GF-D8 (cell line): ENCODE measurements around the gene CLEC6A.
A peak's percentile ranks its signal among the peaks of the same experiment; 100 is the strongest.
"Not testable (repeated sequence)": the region's sequence is repeated elsewhere in the genome, so short reads cannot be mapped to it uniquely, and the experiment has no call there.

Experiments
- DNase-seq: peaks from one replicate; lab custom pipeline; 2025; lab: John Stamatoyannopoulos, UW

Gene CLEC6A

GRCh38 chr12:8495671-8496070, 39.9 kb downstream of the CLEC6A start:
- not testable (repeated sequence) for DNase-seq

GRCh38 chr12:8496074-8496473, 40.3 kb downstream of the CLEC6A start:
- DNase-seq: not testable (repeated sequence)

GRCh38 chr12:8499616-8500015, 43.9 kb downstream of the CLEC6A start:
- no peak for DNase-seq

- peak; percentile 21 for DNase-seq
These were observed 46.0 kb downstream of the CLEC6A start for GRCh38 chr12:8501720-8502119.

GRCh38 chr12:8504351-8504750, 48.6 kb downstream of the CLEC6A start:
- no peak for DNase-seq

GRCh38 chr12:8507596-8507995, 51.8 kb downstream of the CLEC6A start:
- no peak for DNase-seq

GRCh38 chr12:8508223-8508622, 52.5 kb downstream of the CLEC6A start:
- no peak for DNase-seq

GRCh38 chr12:8508910-8509841, 53.4 kb downstream of the CLEC6A start:
- DNase-seq: no peak

- DNase-seq: no peak
These were observed 57.5 kb downstream of the CLEC6A start, which contains the start of gene CLEC4D for GRCh38 chr12:8513256-8513655. CLEC4D (plus strand) TSS chr12:8513503; CDS start chr12:8513733, 230 bp downstream.

GRCh38 chr12:8517971-8518370, 62.2 kb downstream of the CLEC6A start:
- DNase-seq: no peak

GRCh38 chr12:8519171-8519570, 63.4 kb downstream of the CLEC6A start:
- DNase-seq: no peak

GRCh38 chr12:8527250-8528130, 71.7 kb downstream of the CLEC6A start:
- no peak for DNase-seq
